Suppressor macrophage (primary cell): ENCODE measurements around the gene PCNX3.
A peak's percentile ranks its signal among the peaks of the same experiment; 100 is the strongest.

ENCODE experiments used
- DNase-seq, 4 experiments: peaks; one replicate each; pipeline ENCODE4 v3.0.0-alpha.2; 2020 to 2022

Gene PCNX3

DNA sequence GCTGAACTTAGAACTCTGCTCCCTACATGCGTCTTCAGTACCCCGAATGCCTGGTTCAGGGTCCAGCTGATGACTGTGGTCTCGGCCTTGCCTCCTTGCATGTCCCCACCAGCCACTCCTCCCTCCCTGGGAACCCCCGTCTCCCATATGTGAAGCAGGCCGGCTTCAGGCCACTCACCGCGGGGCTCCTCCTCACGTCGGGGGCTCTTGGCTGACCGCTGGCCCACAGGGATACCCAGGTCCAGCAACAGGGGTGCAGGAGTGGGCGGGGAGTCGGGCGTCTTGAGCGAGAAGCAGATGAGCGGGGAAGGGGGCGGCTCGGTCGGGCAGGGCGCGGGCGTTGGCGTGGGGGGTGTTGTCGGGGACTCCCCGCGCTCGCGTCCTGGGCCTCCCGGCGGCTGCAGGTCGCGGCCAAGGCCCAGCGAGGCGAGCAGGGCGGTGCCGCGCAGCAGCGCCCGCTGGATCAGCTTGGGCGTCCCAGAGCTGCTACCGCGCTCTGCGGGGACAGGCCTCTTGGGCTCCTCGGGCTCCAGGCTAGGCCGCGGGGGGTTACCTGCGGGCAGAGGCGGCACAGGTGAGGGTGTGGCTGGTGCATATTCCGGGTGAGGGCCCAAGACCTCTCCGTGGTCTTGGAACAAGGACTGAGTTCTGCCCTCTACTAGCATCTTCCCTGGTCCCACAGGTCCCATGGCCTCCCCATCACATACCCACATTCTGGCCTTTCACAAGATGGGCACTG, 16.2 kb upstream of the PCNX3 start:
- DNase-seq = no peak

DNA sequence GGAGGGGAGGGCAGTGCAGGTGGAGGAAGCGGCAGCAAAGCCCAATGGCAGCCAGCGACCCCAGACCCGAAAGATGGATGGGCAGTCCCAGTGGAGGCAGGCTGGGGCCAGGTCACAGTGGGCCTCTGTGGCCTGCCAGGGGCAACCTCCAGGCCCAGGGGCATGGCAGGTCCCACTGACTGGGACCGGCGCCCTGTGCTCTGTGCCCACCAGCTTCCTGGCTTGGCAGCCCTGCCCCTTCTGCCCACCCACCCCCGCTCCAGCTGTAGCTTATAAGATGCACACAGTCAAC, 15.7 kb upstream of the PCNX3 start:
- no peak for DNase-seq

GRCh38 chr11:65604258-65604657, 11.3 kb upstream of the PCNX3 start:
- no peak for DNase-seq

DNA sequence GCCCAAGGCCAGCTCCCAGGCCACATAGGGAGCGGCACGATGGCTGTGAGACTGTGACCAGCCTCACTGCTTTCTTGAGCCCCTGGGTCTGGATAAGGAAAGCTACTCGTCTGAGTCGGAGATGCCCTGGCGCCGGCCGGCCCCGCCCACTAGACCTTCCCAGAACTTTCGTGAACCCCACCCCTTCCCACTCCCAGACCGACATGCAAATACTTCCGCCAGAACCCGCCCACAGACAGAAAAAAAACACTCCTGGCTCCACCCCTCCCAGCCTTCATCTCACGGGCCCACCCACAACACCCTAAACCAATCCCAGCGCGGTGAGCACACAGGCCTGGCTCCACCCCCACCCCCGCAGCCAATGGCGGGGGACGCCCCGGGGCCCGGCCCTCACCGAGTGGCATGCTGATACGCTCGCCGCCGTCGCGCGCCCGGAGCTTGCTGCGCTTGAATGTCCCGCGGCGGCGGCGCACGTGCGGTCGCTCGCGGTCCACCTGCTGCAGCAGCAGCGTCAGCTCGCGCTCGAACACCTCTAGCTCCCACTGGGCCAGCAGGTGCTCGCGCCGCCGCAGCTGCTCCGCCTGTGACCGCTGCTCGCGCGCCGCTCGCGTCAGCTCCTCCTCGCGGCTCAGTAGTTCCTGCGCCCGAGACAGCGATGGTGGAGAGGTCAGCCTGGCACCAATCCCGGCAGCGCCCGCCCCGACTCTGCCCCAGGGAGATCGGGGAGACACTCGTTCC, 8.5 kb upstream of the PCNX3 start:
- no peak for DNase-seq

- no peak for DNase-seq
These were observed 7.8 kb upstream of the PCNX3 start for GRCh38 chr11:65607614-65608426.

- no peak for DNase-seq
These were observed 6.3 kb upstream of the PCNX3 start for GRCh38 chr11:65609229-65609628.

GRCh38 chr11:65609665-65610064, 5.9 kb upstream of the PCNX3 start:
- no peak for DNase-seq

- peak in 3 of 4 experiments; percentile 30 to 54 (median 37) for DNase-seq
These were observed 5.2 kb upstream of the PCNX3 start for GRCh38 chr11:65610404-65610803.

DNA sequence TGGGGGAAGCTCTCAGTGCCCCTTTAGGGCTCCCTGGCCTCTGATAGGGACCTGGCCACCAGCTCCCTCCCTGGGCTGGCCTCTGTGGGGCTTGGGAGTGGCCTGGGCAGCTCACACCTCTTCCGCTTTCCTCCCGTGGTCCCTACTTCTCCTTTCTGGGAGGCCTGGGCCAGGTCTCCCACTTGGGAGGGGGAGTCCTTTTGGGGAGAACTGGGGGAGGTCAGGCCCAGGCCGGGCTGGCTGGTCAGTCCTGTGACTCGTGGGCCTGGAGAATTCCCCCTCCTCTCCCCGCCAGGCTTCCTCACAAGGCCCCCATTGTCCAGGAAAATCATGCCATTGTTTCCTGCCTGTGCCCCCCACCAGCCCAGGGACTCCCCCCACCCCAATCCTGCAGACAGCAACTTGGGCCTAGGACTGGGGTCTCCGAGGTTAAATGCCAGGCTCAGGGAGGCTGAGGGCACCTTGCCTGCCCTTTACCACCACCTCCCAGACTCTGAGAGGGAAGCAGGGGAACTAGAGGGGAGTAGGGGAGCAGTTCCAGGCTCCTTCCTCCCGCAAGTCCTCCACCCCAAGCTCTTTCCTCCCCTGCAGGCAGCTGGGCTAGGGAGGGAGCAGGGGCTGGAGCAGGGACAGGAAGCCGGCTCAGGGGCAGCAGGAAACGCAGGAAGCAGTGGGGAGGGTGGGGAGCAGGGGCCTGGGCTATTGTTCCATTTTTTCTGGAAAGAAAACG, 4.4 kb upstream of the PCNX3 start:
- peak; percentile 85 to 93 (median 91) for DNase-seq

GRCh38 chr11:65611758-65612603, 3.6 kb upstream of the PCNX3 start:
- peak in 1 of 4 experiments; percentile 33 for DNase-seq

DNA sequence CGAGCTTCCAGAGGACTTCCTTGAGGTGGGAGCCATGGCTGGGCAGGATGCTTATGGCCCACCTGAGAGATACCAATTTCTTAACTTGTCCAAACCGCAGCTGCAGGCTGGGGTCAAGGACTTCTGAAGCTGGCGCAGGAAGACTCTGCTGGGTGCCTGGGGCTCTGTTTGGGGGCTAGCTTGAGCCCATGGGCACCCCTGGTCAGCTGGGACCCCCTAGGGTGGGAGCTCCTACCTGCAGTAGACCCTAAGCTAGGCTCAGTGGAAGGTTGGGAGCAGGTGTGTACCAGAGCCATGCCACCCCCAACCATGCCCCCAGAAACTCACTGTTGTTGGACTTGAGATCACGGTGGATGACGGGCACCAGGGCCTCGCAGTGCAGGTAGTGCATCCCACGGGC, 2.9 kb upstream of the PCNX3 start:
- no peak for DNase-seq

DNA sequence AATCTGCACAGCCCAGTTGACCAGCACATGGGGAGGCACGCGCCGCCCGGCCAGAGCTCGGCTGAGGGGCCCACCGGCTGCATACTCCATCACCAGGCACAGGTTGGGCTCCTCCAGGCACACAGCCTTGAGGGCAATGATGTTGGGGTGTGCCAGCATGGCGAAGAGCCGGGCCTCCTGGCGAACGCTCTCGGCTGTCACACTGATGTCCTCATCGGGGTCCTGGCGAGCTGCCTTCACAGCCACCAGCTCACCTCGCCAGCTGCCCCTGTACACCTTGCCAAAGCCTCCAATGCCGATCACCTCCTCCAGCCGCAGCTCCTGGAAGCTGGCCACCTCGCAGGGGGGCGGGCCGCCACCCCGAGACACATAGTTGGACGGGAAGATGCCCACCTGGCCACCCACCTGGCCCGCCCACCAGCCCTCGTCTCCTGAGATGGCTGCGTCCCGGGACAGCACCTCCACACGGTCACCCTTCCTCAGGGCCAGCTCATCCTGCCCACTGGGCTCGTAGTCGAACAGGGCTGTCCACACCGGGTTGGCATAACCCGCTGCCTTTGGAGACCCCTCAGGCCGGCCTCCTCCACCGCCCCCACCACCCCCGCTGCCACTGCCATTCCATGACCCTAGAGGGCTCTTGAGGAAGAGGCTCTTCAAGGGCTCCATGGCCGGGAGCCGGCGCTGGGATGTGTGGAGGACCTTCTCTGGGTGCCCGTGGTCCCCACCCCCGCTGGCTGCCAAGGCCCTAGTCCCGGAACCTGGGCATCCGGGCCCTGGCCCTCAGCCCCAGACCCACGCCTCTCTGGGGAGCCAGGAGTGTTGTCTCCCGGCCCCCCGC, 2.3 kb upstream of the PCNX3 start:
- DNase-seq = peak in 2 of 4 experiments; percentile 25 to 61

GRCh38 chr11:65615950-65616574, 486 bp downstream of the PCNX3 start:
- peak in 2 of 4 experiments; percentile 40 to 56 for DNase-seq

DNA sequence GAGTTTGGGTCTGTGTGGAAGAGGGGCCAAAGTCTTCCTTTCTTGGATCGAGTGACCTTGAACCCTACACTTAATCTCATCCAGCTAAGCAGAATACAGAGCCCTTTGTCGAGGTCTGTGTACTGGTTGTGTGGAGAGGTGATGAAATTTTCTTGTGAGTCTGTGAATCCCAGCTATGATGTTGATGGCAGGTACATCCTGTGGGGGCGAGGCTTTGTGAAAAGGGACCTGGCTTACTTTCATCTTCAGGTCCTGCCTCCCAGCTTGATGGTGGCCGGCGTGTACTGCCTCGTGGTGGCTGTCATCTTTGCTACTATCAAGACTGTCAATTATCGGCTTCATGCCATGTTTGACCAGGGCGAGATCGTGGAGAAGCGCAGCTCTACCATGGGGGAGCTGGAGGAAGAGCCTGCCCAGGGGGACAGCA, 1.0 kb downstream of the PCNX3 start:
- DNase-seq = no peak

- DNase-seq = no peak
These were observed 1.7 kb downstream of the PCNX3 start for GRCh38 chr11:65617136-65617850.

- DNase-seq = no peak
These were observed 2.6 kb downstream of the PCNX3 start for GRCh38 chr11:65617990-65618751.

DNA sequence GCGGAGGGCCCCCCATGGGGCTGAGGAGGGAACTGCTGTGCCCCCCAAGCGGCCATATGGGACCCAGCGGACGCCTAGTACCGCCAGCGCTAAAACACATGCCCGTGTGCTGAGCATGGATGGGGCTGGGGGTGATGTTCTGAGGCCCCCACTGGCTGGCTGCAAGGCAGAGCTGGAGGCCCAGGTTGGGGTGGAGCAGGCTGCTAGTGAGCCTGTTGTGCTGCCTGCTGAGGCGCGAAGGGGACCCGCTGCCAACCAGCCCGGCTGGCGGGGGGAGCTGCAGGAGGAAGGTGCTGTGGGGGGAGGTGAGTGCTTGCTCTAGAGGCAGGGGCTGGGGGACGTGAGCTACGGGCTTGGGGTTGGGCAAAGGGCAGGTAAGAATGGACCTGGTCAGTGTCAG, 3.2 kb downstream of the PCNX3 start:
- no peak for DNase-seq

DNA sequence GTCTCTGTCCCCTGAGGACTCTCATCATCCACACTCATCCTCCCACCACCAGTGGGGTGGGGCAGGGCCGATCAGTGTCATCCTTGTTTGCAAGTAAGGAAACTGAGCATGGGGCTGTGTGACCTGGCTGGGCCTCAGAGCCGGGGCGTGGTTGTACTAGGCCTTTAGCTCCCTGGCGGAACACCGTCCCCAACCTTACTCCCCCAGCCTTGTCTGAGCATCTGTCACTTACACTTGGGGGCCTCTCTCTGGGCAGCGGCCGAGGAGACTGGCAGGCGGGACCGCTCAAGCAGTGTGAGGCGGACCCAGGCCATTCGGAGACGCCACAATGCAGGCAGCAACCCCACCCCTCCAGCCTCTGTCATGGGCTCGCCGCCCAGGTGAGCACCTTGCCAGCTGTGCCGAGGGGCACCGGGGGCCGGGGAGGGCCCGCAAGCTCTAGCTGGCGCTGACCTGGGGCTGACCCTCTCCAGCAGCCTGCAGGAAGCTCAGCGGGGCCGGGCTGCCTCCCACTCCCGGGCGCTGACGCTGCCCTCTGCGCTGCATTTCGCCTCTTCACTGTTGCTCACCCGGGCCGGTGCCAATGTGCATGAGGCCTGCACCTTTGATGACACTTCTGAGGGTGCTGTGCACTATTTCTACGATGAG, 3.8 kb downstream of the PCNX3 start:
- DNase-seq = no peak
